Panc1 (cell line): ENCODE measurements around the gene TNFRSF21.

ENCODE experiments used
- CTCF ChIP-seq: fragments of 450-650 bp; IDR thresholded peaks from 2 replicates; pipeline ENCODE4 v1.5.1; 2017; ENCODE audit warnings: mild to moderate bottlenecking
- SIN3A ChIP-seq: IDR thresholded peaks from 2 replicates; pipeline ENCODE4 v1.6.1; 2012; ENCODE audit warnings: low read depth, mild to moderate bottlenecking, low read length, moderate library complexity, borderline replicate concordance; ENCODE audit not compliant: insufficient read depth
- TF ChIP-seq, protein P1 (sequence below), 2 experiments: IDR thresholded peaks; 2 replicates each; pipeline ENCODE4 v1.6.1; 2011 to 2012; ENCODE audit warnings: low read depth in 2 of 2, control low read depth in 1 of 2, low read length in 1 of 2, mild to moderate bottlenecking in 1 of 2, moderate library complexity in 1 of 2; ENCODE audit not compliant: insufficient read depth in 1 of 2

GRCh38 chr6:47261191-47261590 lies 48.5 kb downstream of the TNFRSF21 start:
- no peak for TF ChIP-seq CTCF
- TF ChIP-seq, protein P1, sequence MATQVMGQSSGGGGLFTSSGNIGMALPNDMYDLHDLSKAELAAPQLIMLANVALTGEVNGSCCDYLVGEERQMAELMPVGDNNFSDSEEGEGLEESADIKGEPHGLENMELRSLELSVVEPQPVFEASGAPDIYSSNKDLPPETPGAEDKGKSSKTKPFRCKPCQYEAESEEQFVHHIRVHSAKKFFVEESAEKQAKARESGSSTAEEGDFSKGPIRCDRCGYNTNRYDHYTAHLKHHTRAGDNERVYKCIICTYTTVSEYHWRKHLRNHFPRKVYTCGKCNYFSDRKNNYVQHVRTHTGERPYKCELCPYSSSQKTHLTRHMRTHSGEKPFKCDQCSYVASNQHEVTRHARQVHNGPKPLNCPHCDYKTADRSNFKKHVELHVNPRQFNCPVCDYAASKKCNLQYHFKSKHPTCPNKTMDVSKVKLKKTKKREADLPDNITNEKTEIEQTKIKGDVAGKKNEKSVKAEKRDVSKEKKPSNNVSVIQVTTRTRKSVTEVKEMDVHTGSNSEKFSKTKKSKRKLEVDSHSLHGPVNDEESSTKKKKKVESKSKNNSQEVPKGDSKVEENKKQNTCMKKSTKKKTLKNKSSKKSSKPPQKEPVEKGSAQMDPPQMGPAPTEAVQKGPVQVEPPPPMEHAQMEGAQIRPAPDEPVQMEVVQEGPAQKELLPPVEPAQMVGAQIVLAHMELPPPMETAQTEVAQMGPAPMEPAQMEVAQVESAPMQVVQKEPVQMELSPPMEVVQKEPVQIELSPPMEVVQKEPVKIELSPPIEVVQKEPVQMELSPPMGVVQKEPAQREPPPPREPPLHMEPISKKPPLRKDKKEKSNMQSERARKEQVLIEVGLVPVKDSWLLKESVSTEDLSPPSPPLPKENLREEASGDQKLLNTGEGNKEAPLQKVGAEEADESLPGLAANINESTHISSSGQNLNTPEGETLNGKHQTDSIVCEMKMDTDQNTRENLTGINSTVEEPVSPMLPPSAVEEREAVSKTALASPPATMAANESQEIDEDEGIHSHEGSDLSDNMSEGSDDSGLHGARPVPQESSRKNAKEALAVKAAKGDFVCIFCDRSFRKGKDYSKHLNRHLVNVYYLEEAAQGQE (IDR thresholded peaks at IDR 0.05; ENCODE audit: insufficient read depth in 1 of 2, low read depth in 2 of 2, low read length in 1 of 2): no peak
- no peak for TF ChIP-seq SIN3A
